Fibroblast of villous mesenchyme (primary cell): ENCODE results near the gene TSHZ2. TPM values are rescaled to one million over a fixed set of nuclear protein-coding genes. Genes with fewer than 3 reads are reported as not detected.

Experiments
- DNase-seq: peaks from one replicate; pipeline ENCODE4 v3.0.0-alpha.2; 2010; ENCODE audit warnings: low read depth
- H3K4me3 ChIP-seq: 2 replicates; pipeline ENCODE4 v1.5.1; 2011; ENCODE audit warnings: low read depth, mild to moderate bottlenecking, low read length
- total RNA-seq: library from RNA; depleted of rRNA; stranded (reverse); fragments of >200 nt; gene quantifications from 2 replicates; pipeline ENCODE4 v1.2.3, GENCODE V29; 2012
- TF ChIP-seq, protein P1 (sequence below): IDR thresholded peaks from 2 replicates; pipeline ENCODE4 v1.5.1; 2012; ENCODE audit warnings: low read depth, mild to moderate bottlenecking, low read length; ENCODE audit not compliant: insufficient read depth

The TSHZ2 gene
- total RNA-seq, 1 donor = 2.6 TPM

DNA sequence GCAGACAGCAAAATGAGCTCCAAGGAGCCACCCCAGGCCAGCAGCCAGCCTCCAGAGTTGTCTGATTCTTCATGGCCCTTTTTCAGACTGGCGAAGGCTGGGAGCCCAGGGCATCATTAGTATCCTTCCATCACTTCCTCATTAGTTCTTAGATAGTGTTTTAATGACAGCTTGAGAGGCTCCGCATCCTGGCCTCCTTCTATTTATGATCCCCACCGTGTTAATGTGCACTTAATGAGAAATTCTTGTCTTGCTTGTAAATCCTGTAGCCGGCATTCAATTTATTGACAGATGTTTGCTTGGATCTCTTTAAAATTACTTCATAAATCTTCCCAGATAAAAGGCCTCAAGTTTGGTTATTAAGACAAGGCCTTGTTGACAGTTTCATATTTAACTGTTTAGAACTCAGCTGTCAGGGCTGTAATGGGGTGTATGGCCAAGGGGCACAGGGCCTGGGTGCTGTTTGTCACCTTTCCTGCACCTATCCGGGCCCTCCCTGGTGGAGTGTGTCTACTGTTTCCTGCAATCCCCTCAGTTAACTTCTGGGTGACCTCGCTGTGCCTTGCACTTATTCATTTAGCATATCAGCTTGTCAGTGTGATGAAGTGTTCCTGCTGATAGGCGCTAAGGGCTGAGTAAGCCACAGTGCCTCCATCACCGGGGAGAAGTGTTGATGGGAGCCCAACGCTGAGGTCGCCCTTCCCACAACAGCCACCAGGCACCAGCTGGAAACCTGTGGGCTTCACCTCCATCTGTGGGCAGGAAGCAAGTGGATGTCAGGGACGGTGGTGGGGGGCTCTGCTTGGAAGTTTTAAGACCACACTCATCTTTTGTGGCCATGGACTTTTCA lies 169.3 kb downstream of the TSHZ2 start:
- DNase-seq = no peak
- TF ChIP-seq, protein P1, sequence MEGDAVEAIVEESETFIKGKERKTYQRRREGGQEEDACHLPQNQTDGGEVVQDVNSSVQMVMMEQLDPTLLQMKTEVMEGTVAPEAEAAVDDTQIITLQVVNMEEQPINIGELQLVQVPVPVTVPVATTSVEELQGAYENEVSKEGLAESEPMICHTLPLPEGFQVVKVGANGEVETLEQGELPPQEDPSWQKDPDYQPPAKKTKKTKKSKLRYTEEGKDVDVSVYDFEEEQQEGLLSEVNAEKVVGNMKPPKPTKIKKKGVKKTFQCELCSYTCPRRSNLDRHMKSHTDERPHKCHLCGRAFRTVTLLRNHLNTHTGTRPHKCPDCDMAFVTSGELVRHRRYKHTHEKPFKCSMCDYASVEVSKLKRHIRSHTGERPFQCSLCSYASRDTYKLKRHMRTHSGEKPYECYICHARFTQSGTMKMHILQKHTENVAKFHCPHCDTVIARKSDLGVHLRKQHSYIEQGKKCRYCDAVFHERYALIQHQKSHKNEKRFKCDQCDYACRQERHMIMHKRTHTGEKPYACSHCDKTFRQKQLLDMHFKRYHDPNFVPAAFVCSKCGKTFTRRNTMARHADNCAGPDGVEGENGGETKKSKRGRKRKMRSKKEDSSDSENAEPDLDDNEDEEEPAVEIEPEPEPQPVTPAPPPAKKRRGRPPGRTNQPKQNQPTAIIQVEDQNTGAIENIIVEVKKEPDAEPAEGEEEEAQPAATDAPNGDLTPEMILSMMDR = no peak
- no peak overlapping the region for H3K4me3 ChIP-seq

DNA sequence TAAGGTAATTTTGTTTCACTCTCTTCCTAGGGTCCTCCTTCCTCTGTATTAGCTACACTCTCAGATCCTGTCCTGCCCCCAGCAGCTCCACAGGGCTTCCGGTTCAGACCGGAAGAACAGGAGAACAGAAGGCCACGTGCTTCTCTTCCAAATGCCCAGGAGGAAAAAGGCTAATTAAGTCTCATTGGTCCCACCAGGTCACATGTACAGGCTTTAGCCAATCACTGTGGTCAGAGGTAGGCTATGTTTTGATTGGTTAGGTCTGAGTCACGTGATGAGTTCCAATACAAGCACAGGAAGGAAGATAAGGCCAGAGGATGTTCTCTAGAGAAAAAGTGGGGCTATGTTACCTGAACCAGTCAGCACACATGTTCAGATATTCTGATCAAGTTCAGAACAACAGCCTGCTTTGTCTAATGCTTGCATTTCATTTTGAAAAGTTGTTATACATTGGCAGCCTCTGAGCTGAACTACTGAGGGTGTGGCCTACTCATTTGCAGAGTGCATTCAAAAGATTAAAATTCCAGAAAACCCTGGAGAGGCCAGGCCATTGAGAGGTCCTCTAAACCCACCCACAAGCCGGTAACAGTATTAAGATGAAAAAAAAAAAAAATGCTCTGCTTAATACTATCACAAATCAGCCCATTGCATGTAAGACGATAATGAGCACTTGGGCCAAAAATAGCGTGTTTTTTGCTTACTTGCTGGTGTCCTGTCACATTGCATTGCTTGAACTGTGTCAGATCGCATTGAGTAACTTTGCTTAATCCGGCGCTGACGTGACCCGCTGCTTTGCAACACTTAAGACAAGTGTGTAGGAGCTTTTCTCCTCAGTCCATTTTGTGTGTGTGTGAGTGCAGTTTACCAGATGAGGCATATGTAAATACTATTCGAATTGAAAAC lies 170.3 kb downstream of the TSHZ2 start:
- no peak overlapping the region for H3K4me3 ChIP-seq
- no peak for DNase-seq
- TF ChIP-seq, protein P1 = no peak

DNA sequence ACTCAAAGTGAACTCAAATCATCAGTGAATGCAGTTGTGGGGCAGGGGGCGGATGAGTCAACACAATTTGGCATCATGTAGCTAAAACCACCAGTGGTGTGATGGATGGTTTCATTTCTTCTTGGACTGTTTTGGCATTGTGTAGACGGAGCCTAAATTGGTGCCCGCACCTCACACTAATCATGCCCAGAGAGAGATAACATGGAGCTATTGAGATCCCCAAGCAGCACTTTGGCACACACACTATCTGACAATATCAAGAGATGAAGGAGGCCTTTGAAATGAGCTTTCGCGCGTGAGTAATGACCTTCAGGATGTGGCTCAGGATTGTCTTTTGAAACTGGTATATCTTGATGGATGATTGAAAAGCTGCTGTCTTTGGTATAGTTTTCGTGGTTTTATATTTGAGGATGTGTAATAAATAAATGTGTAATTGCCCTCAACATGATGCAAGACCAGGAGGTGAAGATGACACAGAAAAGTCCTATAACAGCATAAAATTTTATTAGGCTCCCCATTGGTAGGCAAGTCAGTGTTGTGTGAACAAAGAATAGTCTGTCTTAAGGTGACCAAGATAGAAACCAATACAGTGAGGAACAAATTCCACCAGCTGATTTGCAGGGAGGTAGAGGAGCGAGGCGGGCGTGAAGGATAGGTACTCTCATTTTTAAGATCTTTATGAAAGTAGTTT lies 174.2 kb downstream of the TSHZ2 start:
- DNase-seq = no peak
- TF ChIP-seq, protein P1 = no peak
- H3K4me3 ChIP-seq = no peak overlapping the region

DNA sequence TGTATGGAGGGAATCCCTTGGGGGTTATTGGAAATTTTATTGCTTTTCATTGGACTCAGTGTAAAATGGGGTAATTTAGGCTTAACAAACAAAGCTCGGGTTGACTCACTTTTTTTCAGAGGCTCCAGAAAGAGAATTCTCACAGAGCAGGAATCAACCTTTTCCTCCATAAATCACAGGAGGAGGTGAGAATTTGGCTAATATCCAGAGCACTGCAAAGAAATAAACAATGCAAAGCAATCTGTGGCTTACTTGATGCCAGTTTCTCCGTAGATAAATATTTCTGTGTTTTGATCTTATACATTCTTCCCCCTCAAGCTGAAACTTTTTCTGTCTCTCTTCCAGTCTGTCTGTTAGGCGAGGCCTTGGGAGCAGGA lies 176.6 kb downstream of the TSHZ2 start:
- TF ChIP-seq, protein P1 = no peak
- H3K4me3 ChIP-seq = no peak overlapping the region
- no peak for DNase-seq

DNA sequence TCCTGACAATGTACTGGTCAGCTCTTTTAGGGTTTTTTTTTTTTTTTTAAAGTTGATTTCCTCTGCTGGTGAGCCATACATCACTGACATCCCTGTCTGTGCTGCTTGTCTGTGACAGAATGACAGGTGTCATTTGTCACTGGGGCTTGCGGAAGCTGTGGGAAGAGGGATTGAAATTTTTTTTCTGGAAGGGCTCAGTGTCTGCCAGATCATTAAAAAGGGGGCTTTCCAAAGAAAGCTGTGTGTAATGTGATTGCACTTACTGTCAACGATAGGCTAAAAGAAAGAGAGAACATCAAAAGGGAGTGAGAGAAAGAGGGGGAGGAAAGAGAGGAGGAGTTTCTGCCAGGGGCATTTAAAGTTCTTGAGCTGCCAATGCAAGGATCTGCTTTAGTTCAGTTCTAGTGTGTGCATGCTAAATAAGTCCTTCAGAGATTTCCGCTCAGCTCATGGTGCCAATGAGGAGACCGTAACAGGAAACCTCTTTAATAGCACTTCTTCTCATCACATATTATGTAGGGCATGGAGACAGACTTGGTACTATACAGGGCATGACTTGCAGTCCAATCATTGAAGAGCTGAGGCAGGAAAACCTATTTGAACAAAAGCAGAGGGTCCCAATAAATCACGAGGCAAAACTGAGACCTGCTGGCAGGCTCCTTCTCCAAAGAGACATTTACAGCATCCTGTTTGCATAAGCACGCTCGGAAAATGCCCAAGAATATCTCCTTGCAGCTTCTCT lies 177.2 kb downstream of the TSHZ2 start:
- TF ChIP-seq, protein P1 = no peak
- no peak for DNase-seq
- no peak overlapping the region for H3K4me3 ChIP-seq

DNA sequence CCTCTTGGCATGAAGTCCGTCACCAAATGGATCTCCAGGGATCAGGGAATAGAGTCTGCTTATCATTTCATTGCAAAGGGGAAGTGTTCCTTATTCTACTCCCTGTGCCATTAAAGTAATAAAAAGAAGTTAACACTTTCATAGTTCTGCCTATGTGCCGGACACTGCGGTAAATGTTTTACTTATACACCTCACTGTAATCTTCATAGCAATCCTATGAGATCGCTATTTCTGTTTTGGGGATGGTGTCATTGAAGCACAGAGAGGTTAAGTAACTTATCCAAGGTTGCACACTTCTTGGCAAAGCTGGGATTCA lies 177.7 kb downstream of the TSHZ2 start:
- no peak overlapping the region for H3K4me3 ChIP-seq
- TF ChIP-seq, protein P1 = no peak
- no peak for DNase-seq
